SIG-M5 (cell line): ENCODE data around the gene OLFML1.

Experiments used
- DNase-seq: peaks from one replicate; lab custom pipeline; 2025; lab: John Stamatoyannopoulos, UW

Gene OLFML1

GRCh38 chr11:7532405-7533145, 47.3 kb downstream of the OLFML1 start:
- no peak for DNase-seq

DNA sequence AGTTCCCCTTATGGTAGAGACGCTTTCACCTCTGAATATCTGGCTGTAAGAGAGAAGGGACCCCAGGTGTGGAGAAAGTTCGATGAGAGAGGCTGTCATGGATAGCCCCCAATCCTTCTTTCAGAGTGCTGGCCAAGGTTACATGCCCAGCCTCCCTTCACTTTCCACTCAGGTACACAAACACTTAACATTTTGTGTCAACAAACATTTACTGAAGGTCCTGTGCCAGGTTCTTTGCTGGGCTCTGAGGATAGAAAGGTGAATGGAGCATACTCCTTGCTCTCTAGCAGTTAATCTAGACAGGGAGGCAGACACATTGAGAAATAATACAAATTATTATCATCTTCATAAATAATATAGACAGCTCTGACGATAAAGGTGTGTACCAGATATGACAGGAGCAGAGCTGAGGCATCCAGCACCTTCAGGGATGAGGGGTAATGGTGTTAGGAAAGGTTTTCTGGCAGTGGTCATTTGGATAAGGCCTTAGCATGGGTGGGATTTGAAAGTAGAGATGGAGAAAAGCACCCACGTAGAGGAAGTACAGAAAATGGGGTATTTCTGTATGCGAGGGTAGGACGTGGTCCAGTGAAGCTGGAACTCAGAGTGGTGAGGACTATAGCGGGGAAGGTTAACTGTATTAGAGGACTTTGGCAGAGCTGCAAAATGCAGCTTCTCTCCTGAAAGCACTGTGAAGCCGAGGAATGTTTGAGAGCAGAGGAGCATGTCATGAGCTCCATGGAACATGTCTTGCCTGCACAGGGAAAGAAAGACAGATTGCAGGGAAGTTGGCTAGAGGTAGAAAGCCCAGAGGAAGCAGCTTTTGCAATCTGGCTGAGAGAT, 48.1 kb downstream of the OLFML1 start:
- DNase-seq = no peak

DNA sequence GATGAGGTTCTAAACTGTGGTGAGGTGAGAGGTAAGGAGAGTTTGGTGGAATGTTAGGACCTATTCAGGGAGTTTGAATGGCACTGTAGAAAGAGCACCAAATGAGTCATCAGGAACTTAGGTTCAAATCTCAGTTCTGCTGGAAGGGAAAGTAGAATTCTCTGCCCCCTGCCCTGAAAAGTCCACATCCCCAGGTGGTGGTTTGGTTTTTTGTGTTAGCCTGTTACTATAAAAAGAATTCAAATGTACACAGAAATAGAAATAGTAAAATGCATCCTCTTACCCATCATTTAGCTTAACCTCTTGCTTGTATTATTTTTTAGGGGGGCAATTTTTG, 48.7 kb downstream of the OLFML1 start:
- no peak for DNase-seq

DNA sequence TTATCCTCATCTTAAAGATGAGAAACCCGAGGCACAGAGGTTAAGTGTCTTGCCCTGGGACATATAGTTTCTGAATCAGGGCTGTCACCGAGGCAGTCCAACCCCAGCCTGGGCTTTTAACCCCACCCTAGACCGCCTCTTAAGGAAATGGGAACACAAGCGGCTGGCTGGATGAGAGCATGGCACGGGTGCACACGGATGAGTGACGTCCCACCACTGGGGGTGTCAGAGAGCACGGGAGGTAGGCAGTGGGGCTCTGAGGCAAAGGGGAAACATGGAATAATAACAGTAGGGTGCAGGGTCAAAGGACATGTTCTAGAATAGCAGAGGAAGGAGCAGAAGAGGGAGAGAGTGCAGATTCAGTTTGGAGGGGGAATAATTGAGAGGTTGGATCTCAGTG, 50.8 kb downstream of the OLFML1 start:
- no peak for DNase-seq

- no peak for DNase-seq
Observed at GRCh38 chr11:7537265-7537664, 52.0 kb downstream of the OLFML1 start.

GRCh38 chr11:7538031-7538430, 52.7 kb downstream of the OLFML1 start:
- DNase-seq = no peak

- DNase-seq = no peak
Observed at GRCh38 chr11:7538466-7539454, 53.5 kb downstream of the OLFML1 start.

GRCh38 chr11:7540830-7541555, 55.7 kb downstream of the OLFML1 start:
- DNase-seq = no peak

DNA sequence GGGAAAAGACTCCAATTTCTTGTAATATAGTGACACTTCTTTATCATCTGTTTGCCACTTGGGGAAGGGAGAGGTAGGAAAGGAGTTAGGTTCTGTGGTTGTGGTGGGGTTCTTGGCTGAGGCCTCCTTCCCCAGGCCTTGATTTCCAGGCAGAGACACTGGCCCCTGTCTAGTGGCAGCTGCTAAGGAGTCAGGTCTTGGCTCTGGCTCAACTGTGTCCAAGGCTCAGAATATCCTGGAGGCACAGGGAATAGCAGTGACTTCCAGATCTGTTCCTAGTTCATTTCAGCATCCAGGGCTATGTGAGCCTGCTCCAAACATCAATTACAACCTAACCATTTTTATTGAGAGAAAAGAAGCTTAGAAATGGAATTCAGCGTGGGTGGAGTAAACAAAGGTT, 58.0 kb downstream of the OLFML1 start:
- no peak for DNase-seq

DNA sequence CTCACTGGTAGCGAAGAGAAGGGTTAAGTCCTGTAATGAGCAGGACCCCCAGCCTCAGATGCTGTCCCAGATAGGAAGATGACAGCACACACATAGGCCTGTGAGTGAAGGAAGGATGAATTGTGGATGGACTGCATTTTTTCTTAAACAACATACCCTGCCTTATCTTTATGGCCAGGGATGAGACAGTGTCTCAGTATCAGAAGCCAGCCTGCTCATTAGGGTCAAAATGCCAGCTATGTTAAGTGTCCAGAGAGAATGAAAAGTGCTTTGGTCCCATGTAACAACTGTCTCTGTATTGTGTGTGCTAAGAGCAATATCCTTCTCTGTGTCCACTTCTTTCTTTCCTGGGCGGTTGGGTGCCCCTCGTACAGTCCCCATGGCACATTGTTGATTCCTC, 58.7 kb downstream of the OLFML1 start:
- DNase-seq = no peak

GRCh38 chr11:7545611-7546010, 60.3 kb downstream of the OLFML1 start:
- no peak for DNase-seq

DNA sequence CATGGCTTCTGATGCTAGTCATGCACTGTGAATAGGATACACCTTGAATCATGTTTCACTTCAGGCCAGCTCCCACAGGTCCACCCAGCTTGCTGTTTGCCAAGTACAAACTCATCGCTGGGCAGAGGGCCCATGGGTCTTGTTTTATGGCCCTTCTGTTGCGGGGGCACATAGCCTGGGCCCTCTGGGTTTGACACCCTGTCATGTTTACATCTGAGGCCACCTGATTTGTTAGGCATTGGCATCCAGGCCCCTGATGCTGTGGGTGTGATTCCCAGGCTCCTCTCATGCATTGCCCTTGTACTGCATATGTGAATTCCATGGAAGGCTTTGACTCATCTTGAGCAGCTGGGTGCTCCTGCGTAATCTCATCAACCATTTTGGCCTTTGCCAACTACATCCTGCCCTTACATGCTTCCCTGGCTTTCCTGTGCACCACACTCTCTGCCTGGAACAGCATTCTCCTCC, 61.1 kb downstream of the OLFML1 start:
- no peak for DNase-seq

GRCh38 chr11:7547687-7548086, 62.4 kb downstream of the OLFML1 start:
- DNase-seq = no peak

GRCh38 chr11:7548659-7549274, 63.5 kb downstream of the OLFML1 start:
- DNase-seq = no peak

- no peak for DNase-seq
Observed at GRCh38 chr11:7549681-7550080, 64.4 kb downstream of the OLFML1 start.

GRCh38 chr11:7551571-7551970, 66.3 kb downstream of the OLFML1 start:
- DNase-seq = no peak

DNA sequence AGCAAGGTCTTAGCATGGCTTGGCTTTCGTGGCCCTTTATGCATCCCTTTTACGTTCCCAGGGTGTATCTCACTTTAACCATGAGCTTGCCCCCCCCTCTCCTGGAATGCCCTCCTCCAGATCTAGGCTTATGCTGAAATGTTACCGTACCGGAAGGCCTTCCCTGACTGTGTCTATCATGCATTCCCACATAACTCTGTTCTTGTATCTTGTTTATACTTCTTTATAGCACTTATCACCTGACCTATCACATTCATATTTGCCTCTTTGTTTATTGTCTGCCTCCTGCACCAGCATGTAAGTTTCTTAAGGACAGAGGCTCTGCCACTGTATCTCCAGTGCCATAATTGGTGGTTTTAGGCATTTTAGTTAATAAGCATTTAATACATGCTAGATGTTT, 67.4 kb downstream of the OLFML1 start:
- DNase-seq = no peak

DNA sequence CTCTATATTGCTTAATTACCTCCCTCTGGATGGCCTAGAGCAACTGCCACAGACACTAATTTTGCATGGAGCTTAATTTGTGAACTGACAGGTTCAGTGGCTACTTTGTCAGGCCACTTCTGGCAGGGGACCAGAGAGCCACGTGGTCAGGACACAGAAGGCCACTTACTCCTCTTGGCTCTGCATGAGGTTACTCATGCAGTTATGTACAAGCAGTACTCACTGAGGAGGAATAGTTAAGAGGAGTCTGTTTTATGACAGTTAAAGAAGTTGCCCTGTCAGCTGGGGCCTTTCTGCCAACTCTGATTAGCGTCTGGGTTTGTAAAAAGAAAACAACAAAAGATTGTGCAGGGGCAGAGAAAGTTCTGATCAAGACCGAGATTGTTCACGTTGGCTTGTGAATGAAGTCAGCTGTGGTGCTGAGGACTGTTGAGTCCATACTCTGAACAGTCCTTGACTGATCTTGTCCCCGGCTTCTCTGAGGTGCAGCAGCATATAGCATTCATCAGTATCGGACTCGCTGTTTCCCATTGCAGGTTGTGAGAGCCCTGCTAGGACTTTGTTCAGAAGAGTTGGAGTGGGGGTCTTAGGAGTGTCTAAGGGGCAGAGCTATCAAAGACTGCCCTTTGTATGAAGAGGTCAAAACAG, 69.9 kb downstream of the OLFML1 start:
- no peak for DNase-seq

DNA sequence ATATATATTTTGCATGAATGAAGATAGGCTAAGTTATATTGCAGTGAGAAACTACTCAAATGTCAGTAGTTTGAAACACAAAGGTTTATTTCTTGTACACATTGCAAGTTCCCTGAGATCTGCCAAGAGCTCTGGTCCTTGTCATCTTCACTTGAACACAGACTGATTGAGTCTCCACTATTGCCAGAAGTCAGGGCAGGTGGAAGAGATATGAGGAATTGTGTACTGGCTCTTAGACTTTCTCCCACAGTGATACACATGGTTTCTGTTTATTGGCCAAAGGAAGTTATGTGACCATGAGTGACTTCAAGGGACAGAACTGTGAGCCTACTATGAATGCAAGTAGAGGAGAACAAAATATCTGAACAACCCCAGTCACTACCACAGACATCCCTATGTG, 72.7 kb downstream of the OLFML1 start:
- DNase-seq = no peak

- DNase-seq = no peak
Observed at GRCh38 chr11:7559398-7560283, 74.3 kb downstream of the OLFML1 start.
